Prostate gland (tissue), 2 donors: Measurements from ENCODE around the gene NUFIP1. TPM values are rescaled to one million over a fixed set of nuclear protein-coding genes. Genes with fewer than 3 reads are reported as not detected.
A peak's percentile ranks its signal among the peaks of the same experiment; 100 is the strongest.

Experiments
- DNase-seq: peaks from one replicate; pipeline ENCODE4 v3.0.0-alpha.2; 2019; ENCODE audit warnings: low spot score
- H3K27ac ChIP-seq, 2 donors: fragments of 200-600 bp; sonication (generic); 2 replicates each; pipeline ENCODE4 v1.5.1; 2017 to 2019
- H3K27me3 ChIP-seq: fragments of 200-600 bp; sonication (generic); replicated peaks from 2 replicates; pipeline ENCODE4 v1.5.1; 2019; ENCODE audit not compliant: insufficient read depth
- H3K36me3 ChIP-seq, 2 donors: fragments of 200-600 bp; sonication (generic); 1 replicate in 1 of 2; 2 replicates in 1 of 2; pipeline versions ENCODE4 v1.5.1 to v1.8.1; 2017 to 2019
- H3K4me1 ChIP-seq: fragments of 200-600 bp; sonication (generic); replicated peaks from 2 replicates; pipeline ENCODE4 v1.5.1; 2019
- H3K4me3 ChIP-seq, 2 donors: fragments of 200-600 bp; sonication (generic); 2 replicates each; pipeline ENCODE4 v1.5.1; 2017 to 2019
- H3K9me3 ChIP-seq: fragments of 200-600 bp; sonication (generic); 2 replicates; pipeline ENCODE4 v1.5.1; 2017
- POLR2A ChIP-seq: fragments of 450-650 bp; IDR thresholded peaks from one replicate; pipeline ENCODE4 v1.6.1; 2016; ENCODE audit warnings: antibody characterized with exemption, mild to moderate bottlenecking
- POLR2AphosphoS5 ChIP-seq: sonication (generic); formaldehyde crosslinking; IDR thresholded peaks from one replicate; pipeline ENCODE4 v1.6.1; 2017; ENCODE audit warnings: antibody characterized with exemption
- WGBS: methylation state at CpG from one replicate; pipeline ENCODE4 v1.1.5; 2018; 5-methylcytosine and 5-hydroxymethylcytosine counted together
- intact Hi-C: fragments of 100-400 bp; cut with DNase I; formaldehyde crosslinking; loops from one replicate; pipeline ENCODE4 v1.14.2; 2022
- total RNA-seq, 2 donors: library from RNA; depleted of rRNA; stranded (reverse); fragments of >200 nt; gene quantifications; one replicate each; pipeline ENCODE4 v1.1.0, GENCODE V29; 2016
- TF ChIP-seq, protein P1 (sequence below), 4 experiments: fragments of 200-600 bp in 2 of 4; fragments of 450-650 bp in 2 of 4; sonication (generic) in 2 of 4; IDR thresholded peaks; 1 replicate in 3 of 4; 2 replicates in 1 of 4; pipeline ENCODE4 v1.5.1; 2016 to 2019; ENCODE audit warnings: antibody characterized with exemption in 4 of 4, mild to moderate bottlenecking in 2 of 4, moderate library complexity in 2 of 4

Gene NUFIP1
- total RNA-seq, 2 donors from 2014 or later = 3.5 to 6.5 TPM

DNA sequence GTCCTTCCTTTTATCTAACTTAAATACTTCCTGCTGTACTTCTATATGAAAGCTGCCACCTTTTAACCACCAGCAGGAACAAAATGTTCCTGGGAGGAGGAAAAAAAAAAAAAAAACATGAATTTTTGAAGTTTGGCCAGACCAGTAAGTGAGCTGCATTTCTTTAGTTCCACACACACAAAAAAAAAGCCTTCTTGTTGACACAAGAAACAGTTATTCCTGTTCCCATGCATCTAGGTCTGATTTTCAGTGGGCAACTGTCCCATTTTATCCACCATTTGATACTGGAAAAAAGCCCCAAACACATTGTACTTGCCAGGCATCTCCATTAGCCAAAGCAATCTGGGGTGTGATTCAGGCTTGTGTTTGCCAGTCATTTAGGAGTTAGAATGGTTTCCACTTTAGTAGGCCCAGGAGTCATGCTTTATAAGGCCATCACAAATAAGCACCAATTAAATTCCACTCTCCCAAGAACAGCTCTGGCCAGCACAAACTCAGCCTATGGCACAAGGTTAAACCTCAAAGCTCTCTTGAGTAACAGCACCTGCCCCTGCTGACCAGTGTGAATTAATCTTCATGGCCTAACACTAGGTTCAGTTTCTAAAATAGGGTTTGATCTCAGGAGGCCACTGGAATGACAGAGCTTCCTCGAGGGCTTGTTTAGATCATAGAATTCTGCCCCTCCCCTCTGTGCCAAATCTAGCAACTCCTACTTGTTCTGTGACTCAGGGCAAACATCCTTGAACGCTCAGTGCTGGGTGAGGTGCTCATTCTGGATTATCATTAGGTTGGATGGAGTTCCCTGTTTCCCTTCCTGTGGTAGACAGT lies 67.1 kb downstream of the NUFIP1 start:
- TF ChIP-seq POLR2A (no peak), POLR2AphosphoS5 (peak; percentile 92)
- TF ChIP-seq, protein P1, sequence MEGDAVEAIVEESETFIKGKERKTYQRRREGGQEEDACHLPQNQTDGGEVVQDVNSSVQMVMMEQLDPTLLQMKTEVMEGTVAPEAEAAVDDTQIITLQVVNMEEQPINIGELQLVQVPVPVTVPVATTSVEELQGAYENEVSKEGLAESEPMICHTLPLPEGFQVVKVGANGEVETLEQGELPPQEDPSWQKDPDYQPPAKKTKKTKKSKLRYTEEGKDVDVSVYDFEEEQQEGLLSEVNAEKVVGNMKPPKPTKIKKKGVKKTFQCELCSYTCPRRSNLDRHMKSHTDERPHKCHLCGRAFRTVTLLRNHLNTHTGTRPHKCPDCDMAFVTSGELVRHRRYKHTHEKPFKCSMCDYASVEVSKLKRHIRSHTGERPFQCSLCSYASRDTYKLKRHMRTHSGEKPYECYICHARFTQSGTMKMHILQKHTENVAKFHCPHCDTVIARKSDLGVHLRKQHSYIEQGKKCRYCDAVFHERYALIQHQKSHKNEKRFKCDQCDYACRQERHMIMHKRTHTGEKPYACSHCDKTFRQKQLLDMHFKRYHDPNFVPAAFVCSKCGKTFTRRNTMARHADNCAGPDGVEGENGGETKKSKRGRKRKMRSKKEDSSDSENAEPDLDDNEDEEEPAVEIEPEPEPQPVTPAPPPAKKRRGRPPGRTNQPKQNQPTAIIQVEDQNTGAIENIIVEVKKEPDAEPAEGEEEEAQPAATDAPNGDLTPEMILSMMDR (IDR thresholded peaks at IDR 0.05) = peak in 2 of 4 experiments; percentile 4 to 34
- H3K4me3 ChIP-seq = no peak overlapping the region
- peak; percentile 93 for DNase-seq
- 4% methylated on average over 2 of the region's 2 CpGs for WGBS
- H3K36me3 ChIP-seq = no peaks in the 10 kb centered on the region
- no peaks in the 10 kb centered on the region for H3K9me3 ChIP-seq
- H3K27me3 ChIP-seq = no peaks in the 10 kb centered on the region
- H3K4me1 ChIP-seq = peaks cover 20% of the 10 kb centered on the region
- H3K27ac ChIP-seq = peak overlapping the region; percentile 96 to 97
- intact Hi-C loops = loop anchor here (1.0 to 5.0 kb wide), 4 partner anchors 19 to 68 kb away; no protein-coding TSS in a partner anchor

DNA sequence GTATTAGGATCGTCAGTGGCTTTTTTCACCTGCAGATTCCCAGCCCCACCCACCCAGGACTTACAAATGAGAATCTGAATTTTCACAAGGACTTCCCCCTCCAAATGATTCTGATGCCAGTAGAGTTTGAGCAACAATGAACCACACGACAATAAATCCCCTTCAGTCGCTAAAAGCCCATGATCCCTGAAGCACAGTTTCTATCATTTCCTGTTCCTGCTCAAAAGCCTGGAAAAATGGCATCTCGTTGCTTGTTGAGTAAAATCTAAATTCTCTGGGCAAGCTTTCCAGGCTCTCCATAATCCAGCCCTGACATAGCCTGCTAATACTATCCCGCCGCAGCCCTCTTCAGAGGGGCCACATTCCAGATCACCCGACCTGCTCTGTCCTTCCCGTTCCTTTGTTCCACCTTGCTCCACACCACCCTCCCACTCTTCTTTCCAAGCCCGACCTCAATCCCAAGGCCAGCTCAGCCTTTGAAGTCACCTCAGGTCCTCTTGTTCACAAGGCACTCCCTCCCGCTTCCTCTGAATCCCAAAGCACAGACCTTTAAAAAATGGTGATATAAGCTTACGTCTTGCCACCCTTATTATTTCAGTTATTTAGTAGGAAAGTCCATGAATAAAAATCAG lies 67.9 kb downstream of the NUFIP1 start:
- no peak overlapping the region for H3K4me3 ChIP-seq
- peak; percentile 6 for TF ChIP-seq POLR2AphosphoS5
- no peak for TF ChIP-seq POLR2A
- no peaks in the 10 kb centered on the region for H3K9me3 ChIP-seq
- H3K4me1 ChIP-seq = peaks cover 20% of the 10 kb centered on the region
- intact Hi-C loops = loop anchor here (1.0 to 5.0 kb wide), 3 partner anchors 46 to 67 kb away; no protein-coding TSS in a partner anchor
- DNase-seq = no peak
- no peaks in the 10 kb centered on the region for H3K36me3 ChIP-seq
- H3K27me3 ChIP-seq = no peaks in the 10 kb centered on the region
- 42% methylated on average over 11 of the region's 11 CpGs for WGBS
- H3K27ac ChIP-seq = peak overlapping the region; percentile 96 to 97

DNA sequence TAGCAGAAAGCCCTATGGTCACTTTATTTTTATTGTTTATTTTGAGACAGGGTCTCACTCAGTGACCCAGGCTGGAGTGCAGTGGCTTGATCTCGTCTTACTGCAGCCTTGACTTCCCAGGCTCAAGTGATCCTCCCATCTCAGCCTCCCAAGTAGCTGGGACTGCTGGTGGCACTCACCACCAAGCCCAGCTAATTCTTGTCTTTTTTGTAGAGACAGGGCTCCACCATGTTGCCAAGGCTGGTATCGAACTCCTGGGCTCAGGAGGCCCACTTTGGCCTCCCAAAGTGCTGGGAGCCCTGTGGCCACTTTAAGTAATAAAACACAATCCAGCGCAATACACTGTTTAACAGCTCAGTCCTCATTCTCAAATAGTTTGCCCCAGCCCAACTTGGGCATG lies 69.3 kb downstream of the NUFIP1 start:
- H3K9me3 ChIP-seq = no peaks in the 10 kb centered on the region
- H3K36me3 ChIP-seq = no peaks in the 10 kb centered on the region
- peak overlapping the region; percentile 96 to 97 for H3K27ac ChIP-seq
- no peak for DNase-seq
- no peaks in the 10 kb centered on the region for H3K27me3 ChIP-seq
- TF ChIP-seq, protein P1 (IDR thresholded peaks at IDR 0.05) = no peak
- TF ChIP-seq POLR2AphosphoS5 = no peak
- TF ChIP-seq POLR2A = no peak
- H3K4me3 ChIP-seq = no peak overlapping the region
- H3K4me1 ChIP-seq = peaks cover 20% of the 10 kb centered on the region
- 90% methylated on average over 3 of the region's 3 CpGs for whole genome bisulfite sequencing
- intact Hi-C loops = loop anchor here (5.0 kb wide), 2 partner anchors 47 to 48 kb away; no protein-coding TSS in a partner anchor

DNA sequence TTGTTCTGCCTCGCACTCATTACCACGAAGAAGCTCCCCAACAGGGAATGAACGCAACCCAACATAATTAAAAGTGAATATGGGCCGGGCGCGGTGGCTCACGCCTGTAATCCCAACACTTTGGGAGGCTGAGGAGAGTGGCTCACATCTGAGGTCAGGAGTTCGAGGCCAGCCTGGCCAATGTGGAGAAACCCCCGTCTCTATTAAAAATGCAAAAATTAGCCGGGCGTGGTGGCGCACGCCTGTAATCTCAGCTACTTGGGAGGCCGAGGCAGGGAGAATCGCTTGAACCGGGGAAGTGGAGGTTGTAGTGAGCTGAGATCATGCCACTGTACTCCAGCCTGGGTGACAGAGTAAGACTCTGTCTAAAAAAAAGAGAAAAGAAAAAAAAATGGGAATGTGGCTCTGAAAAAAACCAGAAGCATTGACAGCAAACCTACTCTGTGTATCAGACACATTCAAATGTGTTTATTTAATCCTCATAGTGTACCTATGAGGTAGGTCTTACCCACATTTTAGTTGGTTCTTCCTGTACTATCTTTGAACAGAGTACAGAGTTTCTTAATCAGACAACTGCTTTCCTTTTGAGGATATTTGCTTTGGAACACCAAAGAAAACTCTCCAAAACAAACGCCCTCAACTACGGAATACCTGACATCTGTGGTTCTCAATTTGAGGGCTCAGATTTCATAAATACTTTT lies 70.0 kb downstream of the NUFIP1 start:
- Histone ChIP-seq H3K9me3 (no peaks in the 10 kb centered on the region), H3K27me3 (no peaks in the 10 kb centered on the region), H3K4me3 (no peak overlapping the region), H3K27ac (peak overlapping the region; percentile 96 to 97), H3K36me3 (no peaks in the 10 kb centered on the region), H3K4me1 (peaks cover 20% of the 10 kb centered on the region)
- intact Hi-C loops = loop anchor here (2.0 to 5.0 kb wide), 2 partner anchors 336 to 432 kb away; no protein-coding TSS in a partner anchor
- 88% methylated on average over 18 of the region's 18 CpGs for WGBS
- no peak for DNase-seq
- TF ChIP-seq POLR2A = no peak
- TF ChIP-seq, protein P1 (IDR thresholded peaks at IDR 0.05) = no peak
- TF ChIP-seq POLR2AphosphoS5 = peak; percentile 93
